K562 (cell line): ENCODE measurements around the gene TP73. TPM values are rescaled to one million over a fixed set of nuclear protein-coding genes. Genes with fewer than 3 reads are reported as not detected.

Experiments used
- ATAC-seq: fragments of 200-7000 bp; cut with Tn5 transposase; 3 replicates; pipeline ENCODE4 v1.9.1; 2020; ENCODE audit warnings: moderate library complexity
- BruUV-seq: library from RNA; stranded (reverse); fragments of 400-500 nt; replicated peaks from 2 replicates; lab custom pipeline; 2021; lab: Mats Ljungman, UMichigan
- CTCF ChIA-PET: fragments of 300-600 bp; formaldehyde crosslinking; extraction: SDS; loops from one replicate; lab custom pipeline; 2021; ENCODE audit warnings: low intra/inter-chr PET ratio; lab: Yijun Ruan, JAX
- POLR2A ChIA-PET: fragments of 300-600, 350-650 bp; sonication (Branson Sonifier 250); formaldehyde crosslinking; extraction: SDS; loops from one replicate; lab custom pipeline; 2021; ENCODE audit warnings: antibody characterized with exemption, inconsistent platforms; lab: Yijun Ruan, JAX
- DNase-seq, 4 experiments: peaks; one replicate each; pipeline versions ENCODE4 v3.0.0 to v3.0.0-alpha.2; 2011 to 2018; ENCODE audit warnings: low spot score in 3 of 4, mixed read lengths in 3 of 4; ENCODE audit errors: extremely low read depth in 1 of 4
- FAIRE-seq: peaks from 2 replicates; lab custom pipeline; 2011; peaks lifted over from hg19 to GRCh38; lab: Jason Lieb, UNC
- H2AFZ ChIP-seq: 2 replicates; pipeline ENCODE4 v1.6.0; 2011; ENCODE audit warnings: low read depth, low read length, control low read depth, inconsistent platforms
- H3K27ac ChIP-seq: fragments of 200-600 bp; 3 replicates; pipeline ENCODE4 v1.8.0; 2011; ENCODE audit warnings: low read depth, mild to moderate bottlenecking, control low read depth, inconsistent platforms, low read length, moderate library complexity, mixed read lengths; ENCODE audit errors: extremely low read depth
- H3K27me3 ChIP-seq, 2 experiments: fragments of 300-600 bp in 1 of 2; 2 replicates in 1 of 2; 3 replicates in 1 of 2; pipeline versions ENCODE4 v1.6.0 to v1.8.0; 2011; ENCODE audit warnings: inconsistent platforms in 2 of 2, low read length in 2 of 2, mild to moderate bottlenecking in 1 of 2, mixed read lengths in 1 of 2, moderate library complexity in 1 of 2; ENCODE audit not compliant: control insufficient read depth in 2 of 2, insufficient read depth in 2 of 2
- H3K36me3 ChIP-seq: fragments of 300-600 bp; 3 replicates; pipeline ENCODE4 v1.8.0; 2011; ENCODE audit warnings: mild to moderate bottlenecking, low read length, inconsistent platforms; ENCODE audit not compliant: control insufficient read depth, insufficient read depth
- H3K4me1 ChIP-seq, 2 experiments: fragments of 200-600 bp in 1 of 2; replicated peaks in 1 of 2; 2 replicates in 1 of 2; 3 replicates in 1 of 2; pipeline versions ENCODE4 v1.5.1 to v1.8.0; 2011; ENCODE audit warnings: inconsistent platforms in 2 of 2, low read length in 2 of 2, mild to moderate bottlenecking in 1 of 2, mixed read lengths in 1 of 2, moderate library complexity in 1 of 2; ENCODE audit not compliant: control insufficient read depth in 2 of 2, insufficient read depth in 2 of 2
- H3K4me2 ChIP-seq: 2 replicates; pipeline ENCODE4 v1.6.1; 2011; ENCODE audit warnings: low read length, control low read depth, inconsistent platforms, mixed read lengths; ENCODE audit not compliant: insufficient read depth
- H3K4me3 ChIP-seq: fragments of 200-600 bp; sonication (generic), shearing (Covaris generic); 2 replicates; pipeline ENCODE4 v1.5.1; 2016; ENCODE audit warnings: control low read depth, inconsistent platforms
- H3K79me2 ChIP-seq: fragments of 200-600 bp; 3 replicates; pipeline ENCODE4 v1.8.0; 2011; ENCODE audit warnings: low read length, inconsistent platforms; ENCODE audit not compliant: control insufficient read depth, insufficient read depth
- H3K9ac ChIP-seq, 2 experiments: 2 replicates each; pipeline versions ENCODE4 v1.6.0 to v1.6.1; 2011; ENCODE audit warnings: low read depth in 2 of 2, low read length in 2 of 2, control low read depth in 1 of 2, inconsistent platforms in 1 of 2, mild to moderate bottlenecking in 1 of 2, mixed read lengths in 1 of 2; ENCODE audit not compliant: insufficient read depth in 1 of 2
- H3K9me1 ChIP-seq: one replicate; pipeline ENCODE4 v1.6.0; 2011; ENCODE audit warnings: inconsistent platforms, mild to moderate bottlenecking, low read length, moderate library complexity; ENCODE audit not compliant: control insufficient read depth, insufficient read depth
- H3K9me3 ChIP-seq: replicated peaks from 2 replicates; pipeline ENCODE4 v1.5.1; 2011; ENCODE audit warnings: low read depth, low read length, inconsistent platforms; ENCODE audit not compliant: control insufficient read depth, insufficient read depth
- H4K20me1 ChIP-seq: replicated peaks from 2 replicates; pipeline ENCODE4 v1.6.1; 2011; ENCODE audit warnings: low read length, inconsistent platforms, mixed read lengths; ENCODE audit not compliant: control insufficient read depth, insufficient read depth
- ID3 ChIP-seq, 2 experiments: fragments of 250-450 bp in 1 of 2; fragments of 450-650 bp in 1 of 2; sonication (Bioruptor Pico) in 1 of 2; IDR thresholded peaks; 2 replicates each; pipeline versions ENCODE4 v1.6.1 to v1.8.0; 2016 to 2021; ENCODE audit warnings: mild to moderate bottlenecking in 2 of 2, moderate library complexity in 2 of 2, missing compliant biosample characterization in 1 of 2, missing genetic modification characterization in 1 of 2
- MCM7 ChIP-seq, 2 experiments: fragments of 450-650 bp; IDR thresholded peaks; 2 replicates each; pipeline ENCODE4 v1.6.1; 2016 to 2018
- TEAD1 ChIP-seq, 2 experiments: fragments of 450-650 bp in 1 of 2; sonication (generic) in 1 of 2; formaldehyde crosslinking; IDR thresholded peaks; 2 replicates each; pipeline versions ENCODE4 v1.4.0 to v1.8.0; 2020 to 2022; ENCODE audit warnings: mild to moderate bottlenecking in 2 of 2, missing genetic modification reagents in 1 of 2
- WGBS: fragments of 100-300 bp; shearing (Covaris generic); methylation state at CpG from one replicate; pipeline ENCODE4 v1.1.6; 2016; ENCODE audit warnings: low coverage, mixed read lengths; ENCODE audit not compliant: insufficient coverage; ENCODE audit errors: missing lambda C conversion rate; 5-methylcytosine and 5-hydroxymethylcytosine counted together
- in situ Hi-C: fragments of 300-500 bp; cut with MboI; formaldehyde crosslinking; loops from 4 replicates; pipeline ENCODE4 v1.15.0; 2018; ENCODE audit warnings: inconsistent platforms, mixed read lengths
- intact Hi-C: fragments of 100-400 bp; cut with micrococcal nuclease; formaldehyde crosslinking; loops from 2 replicates; pipeline ENCODE4 v1.14.2; 2022
- polyA plus RNA-seq, 8 experiments: library from polyadenylated mRNA; depleted of rRNA in 4 of 8; stranded (reverse) in 5 of 8; unstranded in 3 of 8; fragments of >200 nt; fragmentation: Nextera tagmentation in 2 of 8; fragmentation: Illumina TruSeq in 1 of 8; extraction: Ambion mirVana in 2 of 8; extraction: Trizol in 1 of 8; gene quantifications; 2 replicates each; pipeline versions ENCODE4 v1.2.1 to v1.2.3, GENCODE V29; 2011 to 2014; ENCODE audit warnings: inconsistent platforms in 1 of 8, missing spikeins in 1 of 8
- total RNA-seq, 7 experiments: library from RNA; depleted of rRNA in 6 of 7; stranded (reverse); fragments of >200 nt in 6 of 7; fragmentation: Illumina TruSeq in 2 of 7; extraction: Trizol in 2 of 7; gene quantifications; 2 replicates each; pipeline versions ENCODE4 v1.2.1 to v1.2.3, GENCODE V29; 2011 to 2021; ENCODE audit warnings: low replicate concordance in 1 of 7
- TF ChIP-seq, protein P1 (sequence below): IDR thresholded peaks from 2 replicates; pipeline ENCODE4 v1.6.1; 2016; ENCODE audit warnings: missing genetic modification characterization, missing compliant biosample characterization
- TF ChIP-seq, protein P2 (sequence below): sonication (generic); formaldehyde crosslinking; IDR thresholded peaks from 2 replicates; pipeline ENCODE4 v1.8.0; 2022; ENCODE audit warnings: missing genetic modification reagents, mild to moderate bottlenecking, borderline replicate concordance

The TP73 gene
- total and polyA plus RNA-seq, 9 of the 15 experiments (the other 6 are each of a cell fraction or from before 2014, with no cell fraction given), result 0.07 to 1.6 (median 0.40) TPM; not detected in 2

DNA sequence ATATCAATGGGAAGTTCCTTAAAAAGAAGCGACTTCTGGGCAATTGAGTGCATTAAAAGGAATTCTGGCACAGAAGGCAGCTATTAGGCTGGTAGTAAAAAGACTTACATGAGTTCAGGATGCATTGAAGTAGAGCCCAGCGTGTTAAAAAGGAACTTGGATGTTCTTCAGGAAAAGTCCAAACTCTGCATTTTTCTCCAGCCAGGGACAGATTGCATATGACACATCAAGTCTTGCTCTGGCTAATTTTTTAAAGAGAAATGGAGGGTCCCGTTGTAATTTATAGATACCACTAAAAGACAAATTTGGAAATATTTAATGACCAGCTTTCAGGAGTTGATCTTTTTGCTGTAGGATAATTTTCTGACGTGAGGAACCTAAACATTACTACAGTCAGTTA, 26.3 kb upstream of the TP73 start:
- peak overlapping the region; percentile 79 for H2AFZ ChIP-seq
- no peak for TF ChIP-seq ID3 (CRISPR knock-in tag; IDR thresholded peaks at IDR 0.05)
- no peak for TF ChIP-seq ID3 (tag; IDR thresholded peaks at IDR 0.05)
- TF ChIP-seq, protein P1, sequence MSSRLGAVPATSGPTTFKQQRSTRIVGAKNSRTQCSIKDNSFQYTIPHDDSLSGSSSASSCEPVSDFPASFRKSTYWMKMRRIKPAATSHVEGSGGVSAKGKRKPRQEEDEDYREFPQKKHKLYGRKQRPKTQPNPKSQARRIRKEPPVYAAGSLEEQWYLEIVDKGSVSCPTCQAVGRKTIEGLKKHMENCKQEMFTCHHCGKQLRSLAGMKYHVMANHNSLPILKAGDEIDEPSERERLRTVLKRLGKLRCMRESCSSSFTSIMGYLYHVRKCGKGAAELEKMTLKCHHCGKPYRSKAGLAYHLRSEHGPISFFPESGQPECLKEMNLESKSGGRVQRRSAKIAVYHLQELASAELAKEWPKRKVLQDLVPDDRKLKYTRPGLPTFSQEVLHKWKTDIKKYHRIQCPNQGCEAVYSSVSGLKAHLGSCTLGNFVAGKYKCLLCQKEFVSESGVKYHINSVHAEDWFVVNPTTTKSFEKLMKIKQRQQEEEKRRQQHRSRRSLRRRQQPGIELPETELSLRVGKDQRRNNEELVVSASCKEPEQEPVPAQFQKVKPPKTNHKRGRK (tag), result peak; percentile 59; the same call in 1 of the 2 replicates
- TF ChIP-seq TEAD1 (CRISPR knock-in tag; IDR thresholded peaks at IDR 0.05), result 0 out of 4 replicates have a peak, but pooled peaks of 1 of the 2 experiments have one; percentile 14
- no peak for TF ChIP-seq MCM7 (IDR thresholded peaks at IDR 0.05)
- TF ChIP-seq, protein P2, sequence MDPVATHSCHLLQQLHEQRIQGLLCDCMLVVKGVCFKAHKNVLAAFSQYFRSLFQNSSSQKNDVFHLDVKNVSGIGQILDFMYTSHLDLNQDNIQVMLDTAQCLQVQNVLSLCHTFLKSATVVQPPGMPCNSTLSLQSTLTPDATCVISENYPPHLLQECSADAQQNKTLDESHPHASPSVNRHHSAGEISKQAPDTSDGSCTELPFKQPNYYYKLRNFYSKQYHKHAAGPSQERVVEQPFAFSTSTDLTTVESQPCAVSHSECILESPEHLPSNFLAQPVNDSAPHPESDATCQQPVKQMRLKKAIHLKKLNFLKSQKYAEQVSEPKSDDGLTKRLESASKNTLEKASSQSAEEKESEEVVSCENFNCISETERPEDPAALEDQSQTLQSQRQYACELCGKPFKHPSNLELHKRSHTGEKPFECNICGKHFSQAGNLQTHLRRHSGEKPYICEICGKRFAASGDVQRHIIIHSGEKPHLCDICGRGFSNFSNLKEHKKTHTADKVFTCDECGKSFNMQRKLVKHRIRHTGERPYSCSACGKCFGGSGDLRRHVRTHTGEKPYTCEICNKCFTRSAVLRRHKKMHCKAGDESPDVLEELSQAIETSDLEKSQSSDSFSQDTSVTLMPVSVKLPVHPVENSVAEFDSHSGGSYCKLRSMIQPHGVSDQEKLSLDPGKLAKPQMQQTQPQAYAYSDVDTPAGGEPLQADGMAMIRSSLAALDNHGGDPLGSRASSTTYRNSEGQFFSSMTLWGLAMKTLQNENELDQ (CRISPR knock-in tag), result peak; percentile 14; the same call in 1 of the 2 replicates
- H3K9me3 ChIP-seq, result no peaks in the 10 kb centered on the region
- WGBS, result 46% methylated on average over 4 of the region's 4 CpGs
- peaks cover 5 to 16% of the 10 kb centered on the region in 2 experiments; a peak in 4 of 5 replicates for H3K27me3 ChIP-seq
- H3K4me1 ChIP-seq, result peaks cover 10 to 25% of the 10 kb centered on the region in 2 experiments; a peak in 4 of 5 replicates
- no peak for FAIRE-seq
- ChIA-PET CTCF (interaction anchor here (0.6 kb wide), 1 partner anchor 23 kb away, joined by 3 read pairs; no protein-coding TSS in a partner anchor), POLR2A (interaction anchor here (0.8 to 1.5 kb wide), 2 partner anchors 9 to 184 kb away, joined by 3 to 4 read pairs; no protein-coding TSS in a partner anchor)
- peak overlapping the region; percentile 95 for H3K4me3 ChIP-seq
- peak overlapping the region; percentile 90 for H3K4me2 ChIP-seq
- H4K20me1 ChIP-seq, result no peaks in the 10 kb centered on the region
- no peak for DNase-seq
- no peak for ATAC-seq
- BruUV-seq, result no TSS peak
- intact Hi-C loops (loop anchor here (5.0 kb wide), 1 partner anchor 96 kb away; no protein-coding TSS in a partner anchor), in situ Hi-C loops (no loop called here)
- H3K9ac ChIP-seq, result peak overlapping the region in 1 of 2 experiments; percentile 55; a peak in 2 of 4 replicates
- H3K9me1 ChIP-seq, result no peaks in the 10 kb centered on the region
- H3K79me2 ChIP-seq, result no peaks in the 10 kb centered on the region
- H3K27ac ChIP-seq, result no peak overlapping the region; the same call in 2 of the 3 replicates
- peaks cover 28% of the 10 kb centered on the region; the same call in 1 of the 3 replicates for H3K36me3 ChIP-seq
